GM06990 (cell line): ENCODE measurements around the gene CLEC4G.

ENCODE experiments used
- DNase-seq: peaks from one replicate; pipeline ENCODE4 v3.0.0-alpha.2; 2011; ENCODE audit not compliant: insufficient read length; ENCODE audit errors: extremely low read depth
- H3K27me3 ChIP-seq: replicated peaks from 2 replicates; pipeline ENCODE4 v1.6.0; 2011; ENCODE audit warnings: low read length; ENCODE audit not compliant: control insufficient read depth, insufficient read depth
- H3K36me3 ChIP-seq: 2 replicates; pipeline ENCODE4 v1.5.1; 2011; ENCODE audit warnings: low read length; ENCODE audit not compliant: control insufficient read depth, insufficient read depth
- H3K4me3 ChIP-seq: replicated peaks from 2 replicates; pipeline ENCODE4 v1.5.1; 2011; ENCODE audit warnings: low read depth, mild to moderate bottlenecking, control low read depth, low read length
- CTCF ChIP-seq: IDR thresholded peaks from 2 replicates; pipeline ENCODE4 v1.5.1; 2011; ENCODE audit warnings: low read length, control low read depth, mild to moderate bottlenecking, inconsistent platforms; ENCODE audit not compliant: insufficient read depth, poor library complexity, severe bottlenecking

Gene CLEC4G

GRCh38 chr19:7744199-7744786 lies 12.4 kb upstream of the CLEC4G start:
- no peak for TF ChIP-seq CTCF
- no peak for DNase-seq
- H3K36me3 ChIP-seq: no peaks in the 10 kb centered on the region
- H3K4me3 ChIP-seq: no peak overlapping the region
- no peaks in the 10 kb centered on the region for H3K27me3 ChIP-seq

- Histone ChIP-seq H3K36me3 (no peaks in the 10 kb centered on the region), H3K4me3 (no peak overlapping the region), H3K27me3 (no peaks in the 10 kb centered on the region)
- TF ChIP-seq CTCF: no peak
- DNase-seq: peak; percentile 81
Observed at GRCh38 chr19:7743425-7743841, 11.5 kb upstream of the CLEC4G start.

- no peak overlapping the region for H3K4me3 ChIP-seq
- no peak for DNase-seq
- no peaks in the 10 kb centered on the region for H3K27me3 ChIP-seq
- no peak for TF ChIP-seq CTCF
- no peaks in the 10 kb centered on the region for H3K36me3 ChIP-seq
Observed at GRCh38 chr19:7742991-7743390, 11.1 kb upstream of the CLEC4G start.

- H3K27me3 ChIP-seq: no peaks in the 10 kb centered on the region
- no peak overlapping the region for H3K4me3 ChIP-seq
- TF ChIP-seq CTCF: no peak
Observed at GRCh38 chr19:7742575-7742974, 10.7 kb upstream of the CLEC4G start.

GRCh38 chr19:7740682-7741054 lies 8.8 kb upstream of the CLEC4G start:
- Histone ChIP-seq H3K36me3 (no peaks in the 10 kb centered on the region), H3K27me3 (no peaks in the 10 kb centered on the region), H3K4me3 (no peak overlapping the region)
- DNase-seq: no peak
- no peak for TF ChIP-seq CTCF

More at GRCh38 chr19:7742575-7742974, 10.7 kb upstream of the CLEC4G start:
- no peak for DNase-seq
- H3K36me3 ChIP-seq: no peaks in the 10 kb centered on the region
